GM12865 (cell line): ENCODE measurements around the gene RBM15.
A peak's percentile ranks its signal among the peaks of the same experiment; 100 is the strongest.

Source experiments
- DNase-seq: peaks from one replicate; pipeline ENCODE4 v3.0.0; 2010; ENCODE audit warnings: low read depth
- H3K4me3 ChIP-seq: 2 replicates; pipeline ENCODE4 v1.5.1; 2011; ENCODE audit warnings: mild to moderate bottlenecking, low read depth, low read length, control low read depth
- CTCF ChIP-seq: IDR thresholded peaks from 2 replicates; pipeline ENCODE4 v1.5.1; 2011; ENCODE audit warnings: low read length, control low read depth, low read depth, inconsistent platforms; ENCODE audit not compliant: insufficient read depth; ENCODE audit errors: missing control alignments

Gene RBM15

GRCh38 chr1:110347182-110347893, 8.2 kb downstream of the RBM15 start:
- peak overlapping the region; percentile 41 for H3K4me3 ChIP-seq
- DNase-seq = peak; percentile 57
- no peak for TF ChIP-seq CTCF

DNA sequence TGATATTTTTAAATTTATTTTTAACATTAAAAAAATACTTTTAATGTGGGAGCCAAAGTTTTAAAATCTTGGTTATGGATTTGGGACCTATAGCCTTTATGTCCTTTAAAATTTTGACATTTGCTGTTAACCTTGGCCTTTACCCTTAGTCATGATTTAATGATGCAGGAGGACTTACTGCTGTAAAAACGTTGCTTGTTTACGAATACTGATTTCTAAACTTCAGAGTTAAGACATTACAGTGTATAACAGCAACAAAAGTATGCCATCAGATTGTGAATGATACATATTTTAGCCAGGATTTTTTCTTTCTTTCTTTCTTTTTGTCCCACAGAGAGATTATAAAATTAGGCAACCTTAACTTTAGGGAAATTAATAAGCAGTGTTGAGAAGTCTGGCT, 8.9 kb downstream of the RBM15 start:
- DNase-seq = no peak
- TF ChIP-seq CTCF = no peak
- H3K4me3 ChIP-seq = peak overlapping the region; percentile 25; the same call in 1 of the 2 replicates

- TF ChIP-seq CTCF = no peak
- DNase-seq = no peak
- H3K4me3 ChIP-seq = peak overlapping the region; percentile 25
These were observed 9.6 kb downstream of the RBM15 start for GRCh38 chr1:110348771-110349170.

GRCh38 chr1:110350360-110350759, 11.2 kb downstream of the RBM15 start:
- TF ChIP-seq CTCF = no peak
- no peak for DNase-seq
- H3K4me3 ChIP-seq = no peak overlapping the region

DNA sequence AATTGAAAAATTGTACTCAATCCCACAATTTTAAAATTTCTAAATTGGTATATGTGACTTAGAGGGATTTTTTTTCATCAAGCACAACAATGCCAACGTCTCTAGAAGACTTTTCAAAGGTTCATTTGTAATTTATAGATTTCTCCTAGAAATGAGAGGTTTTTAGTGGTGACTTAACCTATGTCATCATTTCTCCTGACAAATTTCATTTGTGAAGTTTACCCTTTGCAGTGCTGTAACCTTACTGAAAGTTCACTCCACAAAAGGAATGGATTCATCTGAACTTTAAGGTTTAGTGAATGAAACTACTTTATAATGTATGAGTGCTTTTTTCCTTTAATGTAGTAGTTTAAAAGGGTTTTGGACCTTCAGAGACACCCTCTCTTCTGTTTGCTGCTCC, 16.1 kb downstream of the RBM15 start:
- no peak overlapping the region for H3K4me3 ChIP-seq
- DNase-seq = no peak
- no peak for TF ChIP-seq CTCF

GRCh38 chr1:110356379-110356778, 17.2 kb downstream of the RBM15 start:
- no peak for DNase-seq
- TF ChIP-seq CTCF = no peak
- no peak overlapping the region for H3K4me3 ChIP-seq

DNA sequence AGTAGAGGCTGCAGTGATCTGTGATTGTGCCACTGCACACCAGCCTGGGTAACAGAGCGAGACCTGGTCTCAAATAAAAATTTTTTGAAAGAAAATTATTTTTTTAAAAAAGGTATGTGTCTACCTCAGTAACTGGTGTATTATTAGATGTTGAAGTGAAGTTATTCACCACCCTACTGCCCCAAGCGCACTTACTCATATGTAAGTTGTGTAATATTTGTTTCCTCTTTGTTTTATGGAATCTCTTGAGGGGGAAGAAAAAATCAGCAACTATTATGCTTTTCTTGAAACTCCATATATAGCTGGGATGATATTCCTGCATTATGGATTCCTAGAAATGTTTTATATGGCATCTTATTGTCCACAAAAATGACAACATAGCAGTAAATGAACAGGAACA, 21.3 kb downstream of the RBM15 start:
- no peak for DNase-seq
- TF ChIP-seq CTCF = no peak
- H3K4me3 ChIP-seq = no peak overlapping the region
